MM.1S (cell line): Measurements from ENCODE around the gene MSANTD2.

Source experiments
- DNase-seq: peaks from one replicate; pipeline ENCODE4 v3.0.0-alpha.2; 2015
- H2AFZ ChIP-seq: fragments of 300-600 bp; sonication (generic); 2 replicates; pipeline ENCODE4 v1.6.0; 2016; ENCODE audit warnings: antibody characterized with exemption, low read length
- H3F3A ChIP-seq: fragments of 300-600 bp; sonication (generic); 2 replicates; pipeline ENCODE4 v1.6.1; 2016; ENCODE audit warnings: mild to moderate bottlenecking, antibody characterized with exemption, low read length, moderate library complexity, mixed read lengths; ENCODE audit not compliant: insufficient read depth
- H3K27ac ChIP-seq: fragments of 300-600 bp; sonication (generic); 2 replicates; pipeline ENCODE4 v1.5.1; 2016; ENCODE audit warnings: mild to moderate bottlenecking, low read length
- H3K27me3 ChIP-seq: fragments of 300-600 bp; sonication (generic); replicated peaks from 2 replicates; pipeline ENCODE4 v1.6.0; 2016; ENCODE audit warnings: low read length; ENCODE audit not compliant: insufficient read depth
- H3K36me3 ChIP-seq: fragments of 300-600 bp; sonication (generic); replicated peaks from 2 replicates; pipeline ENCODE4 v1.6.1; 2016; ENCODE audit warnings: mild to moderate bottlenecking, low read length, mixed read lengths; ENCODE audit not compliant: insufficient read depth
- H3K4me1 ChIP-seq: fragments of 300-600 bp; sonication (generic); 2 replicates; pipeline ENCODE4 v1.6.1; 2016; ENCODE audit warnings: low read length, mixed read lengths
- H3K4me2 ChIP-seq: fragments of 300-600 bp; sonication (generic); 2 replicates; pipeline ENCODE4 v1.6.0; 2016; ENCODE audit warnings: low read depth, low read length
- H3K4me3 ChIP-seq: fragments of 300-600 bp; sonication (generic); 2 replicates; pipeline ENCODE4 v1.5.1; 2016; ENCODE audit warnings: low read length, mixed read lengths
- H3K79me2 ChIP-seq: fragments of 300-600 bp; sonication (generic); 2 replicates; pipeline ENCODE4 v1.6.1; 2016; ENCODE audit warnings: mixed run types, low read length, mixed read lengths
- H3K9ac ChIP-seq: fragments of 300-600 bp; sonication (generic); 2 replicates; pipeline ENCODE4 v1.6.1; 2016; ENCODE audit warnings: low read length, mixed read lengths
- H3K9me2 ChIP-seq: fragments of 300-600 bp; sonication (generic); replicated peaks from 2 replicates; pipeline ENCODE4 v1.6.1; 2016; ENCODE audit warnings: mild to moderate bottlenecking, low read length, mixed read lengths; ENCODE audit not compliant: insufficient read depth
- H3K9me3 ChIP-seq: fragments of 300-600 bp; sonication (generic); replicated peaks from 2 replicates; pipeline ENCODE4 v1.6.1; 2016; ENCODE audit warnings: mild to moderate bottlenecking, low read length, mixed read lengths; ENCODE audit not compliant: insufficient read depth
- H4K20me1 ChIP-seq: fragments of 300-600 bp; sonication (generic); 2 replicates; pipeline ENCODE4 v1.6.1; 2016; ENCODE audit warnings: mild to moderate bottlenecking, low read length, moderate library complexity, mixed read lengths; ENCODE audit not compliant: insufficient read depth
- EZH2 ChIP-seq: fragments of 300-600 bp; sonication (generic); optimal IDR thresholded peaks from 2 replicates; pipeline ENCODE3; 2017; ENCODE audit warnings: low read depth, mild to moderate bottlenecking, antibody characterized with exemption, low read length, mixed read lengths
- EZH2phosphoT487 ChIP-seq: fragments of 300-600 bp; sonication (generic); IDR thresholded peaks from 2 replicates; pipeline ENCODE4 v1.6.1; 2018; ENCODE audit warnings: antibody characterized with exemption, low read length
- TF ChIP-seq, protein P1 (sequence below): fragments of 300-600 bp; sonication (generic); IDR thresholded peaks from 2 replicates; pipeline ENCODE4 v1.5.1; 2016; ENCODE audit warnings: antibody characterized with exemption, low read length, mixed read lengths

Gene MSANTD2

DNA sequence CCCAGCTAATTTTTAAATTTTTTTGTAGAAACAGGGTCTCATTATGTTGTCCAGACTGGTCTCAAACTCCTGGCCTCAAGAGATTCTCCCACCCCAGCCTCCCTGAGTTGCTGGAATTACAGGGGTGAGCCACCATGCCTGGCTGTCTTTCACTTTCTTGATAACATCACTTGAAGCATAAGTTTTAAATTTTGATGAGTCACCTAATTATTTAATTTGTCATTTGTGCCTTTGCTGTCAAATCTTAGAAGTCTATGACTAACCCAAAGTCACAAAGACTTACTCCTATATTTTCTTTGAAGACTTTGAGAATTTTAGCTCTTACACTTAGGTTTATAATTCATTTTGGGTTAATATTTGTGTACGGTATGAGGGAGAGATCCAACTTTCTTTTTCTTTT is 14.5 kb upstream of the MSANTD2 start:
- H3K9me2 ChIP-seq, result no peaks in the 10 kb centered on the region
- no peaks in the 10 kb centered on the region for H3K27me3 ChIP-seq
- DNase-seq, result no peak
- TF ChIP-seq EZH2phosphoT487, result no peak
- TF ChIP-seq, protein P1, sequence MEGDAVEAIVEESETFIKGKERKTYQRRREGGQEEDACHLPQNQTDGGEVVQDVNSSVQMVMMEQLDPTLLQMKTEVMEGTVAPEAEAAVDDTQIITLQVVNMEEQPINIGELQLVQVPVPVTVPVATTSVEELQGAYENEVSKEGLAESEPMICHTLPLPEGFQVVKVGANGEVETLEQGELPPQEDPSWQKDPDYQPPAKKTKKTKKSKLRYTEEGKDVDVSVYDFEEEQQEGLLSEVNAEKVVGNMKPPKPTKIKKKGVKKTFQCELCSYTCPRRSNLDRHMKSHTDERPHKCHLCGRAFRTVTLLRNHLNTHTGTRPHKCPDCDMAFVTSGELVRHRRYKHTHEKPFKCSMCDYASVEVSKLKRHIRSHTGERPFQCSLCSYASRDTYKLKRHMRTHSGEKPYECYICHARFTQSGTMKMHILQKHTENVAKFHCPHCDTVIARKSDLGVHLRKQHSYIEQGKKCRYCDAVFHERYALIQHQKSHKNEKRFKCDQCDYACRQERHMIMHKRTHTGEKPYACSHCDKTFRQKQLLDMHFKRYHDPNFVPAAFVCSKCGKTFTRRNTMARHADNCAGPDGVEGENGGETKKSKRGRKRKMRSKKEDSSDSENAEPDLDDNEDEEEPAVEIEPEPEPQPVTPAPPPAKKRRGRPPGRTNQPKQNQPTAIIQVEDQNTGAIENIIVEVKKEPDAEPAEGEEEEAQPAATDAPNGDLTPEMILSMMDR, result no peak
- no peak for TF ChIP-seq EZH2
- H3K4me2 ChIP-seq, result no peak overlapping the region
- H3K9me3 ChIP-seq, result no peaks in the 10 kb centered on the region
- no peak overlapping the region for H3K4me3 ChIP-seq
- H3K79me2 ChIP-seq, result no peaks in the 10 kb centered on the region
- H3K27ac ChIP-seq, result no peak overlapping the region
- H3K9ac ChIP-seq, result no peak overlapping the region
- no peaks in the 10 kb centered on the region for H3K36me3 ChIP-seq
- H4K20me1 ChIP-seq, result no peaks in the 10 kb centered on the region
- no peaks in the 10 kb centered on the region for H3K4me1 ChIP-seq
- no peaks in the 10 kb centered on the region for H3F3A ChIP-seq
- H2AFZ ChIP-seq, result no peak overlapping the region

DNA sequence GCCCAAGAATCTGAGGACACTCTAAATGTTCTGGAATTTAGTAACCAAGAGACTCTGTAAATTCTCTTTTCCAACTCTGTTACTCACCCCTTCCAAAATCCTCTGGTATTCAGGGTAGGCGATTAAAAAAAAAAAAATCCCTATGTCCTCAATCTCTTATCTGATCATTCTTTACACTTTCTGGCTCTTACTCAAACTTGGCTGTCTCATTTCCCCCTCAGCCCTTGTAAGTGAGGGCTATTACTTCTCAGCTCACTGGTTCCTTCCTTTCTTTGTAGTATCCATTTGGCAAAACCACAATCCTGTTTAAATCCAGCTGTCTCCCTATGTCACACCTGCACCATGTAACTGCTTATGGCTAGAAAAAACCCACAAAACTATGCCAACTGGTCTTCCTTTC is 12.7 kb upstream of the MSANTD2 start:
- no peaks in the 10 kb centered on the region for H3K79me2 ChIP-seq
- no peaks in the 10 kb centered on the region for H3F3A ChIP-seq
- no peaks in the 10 kb centered on the region for H3K9me2 ChIP-seq
- H4K20me1 ChIP-seq, result no peaks in the 10 kb centered on the region
- no peak overlapping the region for H3K4me2 ChIP-seq
- TF ChIP-seq EZH2, result no peak
- no peak for TF ChIP-seq EZH2phosphoT487
- no peak overlapping the region for H3K4me3 ChIP-seq
- H3K9ac ChIP-seq, result no peak overlapping the region
- no peaks in the 10 kb centered on the region for H3K36me3 ChIP-seq
- no peak overlapping the region for H2AFZ ChIP-seq
- no peaks in the 10 kb centered on the region for H3K9me3 ChIP-seq
- H3K27me3 ChIP-seq, result no peaks in the 10 kb centered on the region
- no peak for DNase-seq
- H3K4me1 ChIP-seq, result no peaks in the 10 kb centered on the region
- H3K27ac ChIP-seq, result no peak overlapping the region

DNA sequence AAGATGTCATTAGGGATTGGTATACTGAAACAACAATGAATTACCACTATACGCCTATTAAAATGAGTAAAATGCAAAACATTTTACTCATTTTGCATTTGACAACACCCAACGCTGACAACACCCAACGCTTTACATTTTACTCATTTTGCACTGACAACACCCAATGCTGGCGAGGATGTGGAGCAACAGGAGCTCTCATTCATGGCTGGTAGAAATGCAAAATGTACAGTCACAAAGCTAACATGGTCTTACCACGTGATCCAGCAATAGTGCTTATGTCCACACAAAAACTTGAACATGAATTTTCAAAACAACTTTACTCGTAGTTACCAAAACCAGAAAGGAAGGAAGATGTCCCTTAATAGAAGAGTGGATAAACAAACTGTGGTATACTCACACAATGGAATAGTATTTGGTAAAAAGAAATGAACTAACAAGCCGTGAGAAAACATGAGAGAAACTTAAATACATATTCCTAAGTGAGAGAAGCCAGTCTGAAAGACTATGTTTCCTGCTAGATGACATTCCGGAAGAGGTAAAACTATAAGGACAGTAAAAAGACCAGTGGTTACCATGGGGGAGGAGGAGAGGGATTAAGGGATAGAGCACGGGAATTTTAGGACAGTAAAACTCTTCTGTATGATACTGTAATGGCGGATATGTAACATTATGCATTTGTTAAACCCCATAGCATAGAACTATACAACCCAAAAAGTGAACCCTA is 11.4 kb upstream of the MSANTD2 start:
- H3K27ac ChIP-seq, result no peak overlapping the region
- no peaks in the 10 kb centered on the region for H3F3A ChIP-seq
- no peaks in the 10 kb centered on the region for H4K20me1 ChIP-seq
- no peaks in the 10 kb centered on the region for H3K79me2 ChIP-seq
- no peaks in the 10 kb centered on the region for H3K9me2 ChIP-seq
- no peak overlapping the region for H3K4me3 ChIP-seq
- no peaks in the 10 kb centered on the region for H3K9me3 ChIP-seq
- no peaks in the 10 kb centered on the region for H3K27me3 ChIP-seq
- H3K9ac ChIP-seq, result no peak overlapping the region
- no peaks in the 10 kb centered on the region for H3K4me1 ChIP-seq
- no peak overlapping the region for H3K4me2 ChIP-seq
- DNase-seq, result no peak
- no peak overlapping the region for H2AFZ ChIP-seq
- no peaks in the 10 kb centered on the region for H3K36me3 ChIP-seq
- TF ChIP-seq EZH2 (no peak), EZH2phosphoT487 (no peak)
- TF ChIP-seq, protein P1, result no peak

DNA sequence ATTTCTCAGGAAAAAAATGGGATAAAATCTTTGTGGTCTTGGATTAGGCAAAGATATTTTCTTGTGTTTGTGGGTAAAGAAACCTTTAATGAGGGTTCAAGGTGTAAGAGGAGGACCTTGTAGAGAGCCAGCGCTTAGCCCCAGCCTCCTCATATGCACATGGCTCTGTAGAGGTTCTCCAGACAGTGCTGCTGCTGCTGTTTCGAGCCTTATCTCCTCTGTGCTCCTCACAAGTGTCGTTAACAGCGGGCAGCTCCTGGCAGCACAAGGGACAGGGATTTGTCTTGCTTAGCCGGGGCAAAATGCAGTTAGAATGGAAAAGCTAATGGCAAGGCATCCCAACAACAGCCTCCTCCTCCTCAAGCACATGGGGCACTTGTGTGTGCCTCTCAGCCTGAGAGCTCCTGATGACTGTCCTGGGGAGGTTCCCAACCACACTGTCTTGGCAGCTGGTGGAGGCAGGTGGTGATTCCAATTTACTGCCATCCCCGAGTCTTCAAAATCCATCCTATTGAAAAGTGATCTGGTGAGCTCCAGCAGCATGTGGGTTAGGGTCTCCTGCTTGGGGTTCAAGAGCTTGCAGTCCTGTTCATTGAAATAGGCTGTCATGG is 7.6 kb upstream of the MSANTD2 start:
- Histone ChIP-seq H3K36me3 (no peaks in the 10 kb centered on the region), H3K27me3 (no peaks in the 10 kb centered on the region), H3K27ac (no peak overlapping the region), H4K20me1 (no peaks in the 10 kb centered on the region), H3K9me3 (no peaks in the 10 kb centered on the region), H3K4me1 (no peaks in the 10 kb centered on the region), H2AFZ (no peak overlapping the region), H3K4me2 (no peak overlapping the region), H3K9me2 (no peaks in the 10 kb centered on the region), H3K4me3 (no peak overlapping the region), H3K9ac (no peak overlapping the region), H3K79me2 (no peaks in the 10 kb centered on the region), H3F3A (no peaks in the 10 kb centered on the region)
- no peak for DNase-seq
- TF ChIP-seq, protein P1, result no peak
- TF ChIP-seq EZH2 (no peak), EZH2phosphoT487 (no peak)
